ENCODE data around the gene RELN. TPM values are rescaled to one million over a fixed set of nuclear protein-coding genes. Genes with fewer than 3 reads are reported as not detected.
"Not testable (repeated sequence)": the region's sequence is repeated elsewhere in the genome, so short reads cannot be mapped to it uniquely, and the experiment has no call there.

Gene RELN
- total RNA-seq, 1 experiment from 2014 or later: 0.63 TPM

- no peak for DNase-seq (ENCODE audit: low read depth)
Observed at GRCh38 chr7:103944230-103944900, 45.1 kb downstream of the RELN start.

GRCh38 chr7:103941976-103942375 is 47.5 kb downstream of the RELN start:
- DNase-seq (ENCODE audit: low read depth): no peak

GRCh38 chr7:103940382-103941268 is 48.8 kb downstream of the RELN start:
- no peak for DNase-seq (ENCODE audit: low read depth)

GRCh38 chr7:103937680-103938079 is 51.8 kb downstream of the RELN start:
- no peak for DNase-seq (ENCODE audit: low read depth)

- no peak for DNase-seq (ENCODE audit: low read depth)
Observed at GRCh38 chr7:103936558-103936957, 52.9 kb downstream of the RELN start.

- DNase-seq (ENCODE audit: low read depth): no peak
Observed at GRCh38 chr7:103934508-103934907, 55.0 kb downstream of the RELN start.

GRCh38 chr7:103932389-103932788 is 57.1 kb downstream of the RELN start:
- DNase-seq (ENCODE audit: low read depth): no peak

- DNase-seq (ENCODE audit: low read depth): no peak
Observed at GRCh38 chr7:103929901-103930311, 59.6 kb downstream of the RELN start.

- DNase-seq (ENCODE audit: low read depth): no peak
Observed at GRCh38 chr7:103928581-103928980, 60.9 kb downstream of the RELN start.

- no peak for DNase-seq (ENCODE audit: low read depth)
Observed at GRCh38 chr7:103924184-103924583, 65.3 kb downstream of the RELN start.

- no peak for DNase-seq (ENCODE audit: low read depth)
Observed at GRCh38 chr7:103922407-103922806, 67.1 kb downstream of the RELN start.

GRCh38 chr7:103921692-103922091 is 67.8 kb downstream of the RELN start:
- no peak for DNase-seq (ENCODE audit: low read depth)

- DNase-seq (ENCODE audit: low read depth): no peak
Observed at GRCh38 chr7:103919272-103919868, 70.1 kb downstream of the RELN start.

GRCh38 chr7:103918631-103919271 is 70.7 kb downstream of the RELN start:
- no peak for DNase-seq (ENCODE audit: low read depth)

GRCh38 chr7:103915680-103916357 is 73.6 kb downstream of the RELN start:
- peak; percentile 17 for DNase-seq (ENCODE audit: low read depth)

- no peak for DNase-seq (ENCODE audit: low read depth)
Observed at GRCh38 chr7:103914147-103914899, 75.1 kb downstream of the RELN start.

GRCh38 chr7:103912891-103913605 is 76.4 kb downstream of the RELN start:
- DNase-seq (ENCODE audit: low read depth): no peak

GRCh38 chr7:103911015-103911414 is 78.4 kb downstream of the RELN start:
- not testable (repeated sequence) for DNase-seq (ENCODE audit: low read depth)

- DNase-seq (ENCODE audit: low read depth): no peak
Observed at GRCh38 chr7:103905997-103906396, 83.5 kb downstream of the RELN start.

- DNase-seq (ENCODE audit: low read depth): no peak
Observed at GRCh38 chr7:103902917-103903316, 86.5 kb downstream of the RELN start.
